ENCODE measurements around the gene KRTAP10-1. TPM values are rescaled to one million over a fixed set of nuclear protein-coding genes. Genes with fewer than 3 reads are reported as not detected.

KRTAP10-1 gene
- total RNA-seq, 2 experiments from 2014 or later: not detected

DNA sequence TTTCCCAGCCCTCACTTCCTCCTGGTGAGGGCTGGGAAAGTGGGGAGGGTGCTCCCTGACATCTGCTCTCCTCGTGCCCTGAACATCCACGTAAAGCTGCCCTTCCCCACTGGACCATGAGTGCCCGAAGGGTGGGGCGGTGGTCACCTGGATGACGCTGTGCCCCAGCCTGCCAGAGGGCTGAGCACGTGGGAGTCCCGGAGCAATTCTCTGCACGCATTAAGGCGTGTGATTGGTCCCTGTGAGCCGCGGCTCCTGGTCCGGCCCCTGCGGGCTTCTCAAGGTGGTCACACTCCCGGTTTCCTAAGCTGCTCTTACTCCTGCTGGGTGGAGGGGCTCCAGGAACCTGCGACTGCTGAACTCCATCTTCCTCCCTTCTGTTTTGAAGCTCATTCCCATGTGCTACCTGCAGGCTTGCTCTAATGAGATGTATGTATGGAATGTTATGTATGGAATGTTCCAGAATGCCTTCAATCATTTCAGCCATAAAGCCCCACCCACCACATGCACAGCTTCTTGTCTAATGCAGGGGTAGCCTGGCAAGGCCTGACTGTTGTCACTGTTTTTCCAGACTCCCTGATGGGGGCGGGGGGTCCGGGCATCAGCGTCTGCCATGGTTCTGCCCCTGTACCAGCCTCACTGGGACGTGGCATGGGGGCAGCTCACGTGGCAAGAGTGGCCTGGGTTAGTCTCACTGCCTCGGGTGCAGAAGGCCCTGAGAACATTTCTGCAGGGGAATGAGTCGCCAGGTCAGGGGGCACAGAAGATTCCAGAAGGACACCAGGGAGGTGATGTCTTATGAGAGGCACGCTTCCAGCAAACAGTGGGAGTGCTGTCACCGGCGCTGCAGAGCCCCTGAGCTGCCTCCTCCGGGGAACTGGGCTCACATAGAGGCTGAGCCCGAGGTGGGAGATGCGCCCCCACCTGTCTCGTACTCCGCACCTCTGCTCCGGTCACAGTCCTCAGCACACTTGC, 19.4 kb downstream of the KRTAP10-1 start:
- Mint-ChIP-seq H3K36me3 (no peaks in the 10 kb centered on the region), H3K27ac (no peak overlapping the region), H3K9me3 (no peaks in the 10 kb centered on the region), H3K4me1 (no peaks in the 10 kb centered on the region), H3K4me3 (no peak overlapping the region), H3K27me3 (no peaks in the 10 kb centered on the region)
- no peak for DNase-seq

DNA sequence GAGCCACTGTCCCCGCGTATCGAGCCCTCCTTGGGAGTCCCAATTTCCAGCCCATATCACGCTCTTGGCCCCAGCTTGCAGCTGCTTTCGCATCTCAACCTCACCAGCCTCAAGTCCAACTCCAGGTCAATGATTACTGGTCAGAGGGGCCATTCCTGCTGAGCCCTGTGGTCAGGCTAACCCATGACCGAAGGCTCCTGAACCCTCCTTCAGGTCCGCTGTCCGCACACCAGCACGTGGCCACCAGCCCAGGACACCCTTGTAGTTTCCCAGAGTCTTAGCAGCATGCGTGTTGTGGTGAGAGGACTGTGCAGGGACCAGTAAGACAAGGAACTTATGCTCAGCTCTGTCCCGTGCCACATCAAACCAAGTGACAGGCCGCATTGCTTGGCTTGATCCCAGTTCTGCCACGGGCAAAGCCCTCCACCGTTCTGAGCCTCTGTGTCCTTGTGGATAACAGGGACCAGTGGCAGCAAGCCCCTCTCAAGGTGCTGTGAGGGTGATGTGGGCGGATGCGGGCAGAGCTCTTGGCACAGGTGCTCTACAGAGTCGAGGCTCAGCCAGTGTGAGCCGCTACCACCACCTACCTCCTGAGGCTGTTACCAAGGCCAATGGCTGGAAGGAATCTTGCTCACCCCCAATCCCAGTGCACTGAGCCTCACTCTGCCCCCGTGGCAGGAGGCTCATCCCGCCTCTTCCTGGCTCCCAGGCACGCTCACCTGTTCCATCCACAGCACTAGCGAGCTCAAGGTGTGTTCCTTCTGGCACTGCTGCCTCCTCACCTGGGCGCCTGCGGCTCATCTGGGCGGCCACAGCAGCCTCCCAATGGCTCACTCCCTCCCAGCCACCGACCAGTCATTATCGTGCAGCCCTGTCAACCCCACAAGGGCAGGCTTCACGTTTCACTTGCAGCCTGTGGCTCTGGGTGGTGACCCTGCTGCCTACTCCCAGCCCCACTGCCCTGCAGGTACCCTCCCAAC, 20.4 kb downstream of the KRTAP10-1 start:
- Mint-ChIP-seq H3K36me3 (no peaks in the 10 kb centered on the region), H3K4me3 (no peak overlapping the region), H3K27ac (no peak overlapping the region), H3K4me1 (no peaks in the 10 kb centered on the region), H3K9me3 (no peaks in the 10 kb centered on the region), H3K27me3 (no peaks in the 10 kb centered on the region)
- no peak for DNase-seq

DNA sequence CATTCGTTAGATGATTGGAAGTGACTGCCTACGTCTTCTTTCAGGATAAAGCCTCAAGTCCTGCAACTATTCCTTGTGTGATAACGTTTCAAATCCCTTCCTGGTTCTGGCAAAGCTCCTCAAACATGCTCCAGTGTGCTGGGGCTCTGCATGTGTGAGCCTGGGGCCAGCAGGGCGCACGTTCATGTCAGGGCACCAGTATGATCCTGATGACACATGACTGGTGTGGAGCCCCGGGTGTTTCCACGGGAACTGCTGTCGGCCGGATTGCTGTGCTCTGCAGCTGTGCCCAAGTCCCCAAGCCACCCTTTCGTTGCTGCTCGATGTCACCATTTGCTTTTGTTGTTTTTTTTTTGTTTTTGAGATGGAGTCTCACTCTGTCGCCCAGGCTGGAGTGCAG, 21.3 kb downstream of the KRTAP10-1 start:
- Mint-ChIP-seq H3K9me3 (no peaks in the 10 kb centered on the region), H3K27me3 (no peaks in the 10 kb centered on the region), H3K27ac (no peak overlapping the region), H3K36me3 (no peaks in the 10 kb centered on the region), H3K4me1 (no peaks in the 10 kb centered on the region), H3K4me3 (no peak overlapping the region)
- no peak for DNase-seq

DNA sequence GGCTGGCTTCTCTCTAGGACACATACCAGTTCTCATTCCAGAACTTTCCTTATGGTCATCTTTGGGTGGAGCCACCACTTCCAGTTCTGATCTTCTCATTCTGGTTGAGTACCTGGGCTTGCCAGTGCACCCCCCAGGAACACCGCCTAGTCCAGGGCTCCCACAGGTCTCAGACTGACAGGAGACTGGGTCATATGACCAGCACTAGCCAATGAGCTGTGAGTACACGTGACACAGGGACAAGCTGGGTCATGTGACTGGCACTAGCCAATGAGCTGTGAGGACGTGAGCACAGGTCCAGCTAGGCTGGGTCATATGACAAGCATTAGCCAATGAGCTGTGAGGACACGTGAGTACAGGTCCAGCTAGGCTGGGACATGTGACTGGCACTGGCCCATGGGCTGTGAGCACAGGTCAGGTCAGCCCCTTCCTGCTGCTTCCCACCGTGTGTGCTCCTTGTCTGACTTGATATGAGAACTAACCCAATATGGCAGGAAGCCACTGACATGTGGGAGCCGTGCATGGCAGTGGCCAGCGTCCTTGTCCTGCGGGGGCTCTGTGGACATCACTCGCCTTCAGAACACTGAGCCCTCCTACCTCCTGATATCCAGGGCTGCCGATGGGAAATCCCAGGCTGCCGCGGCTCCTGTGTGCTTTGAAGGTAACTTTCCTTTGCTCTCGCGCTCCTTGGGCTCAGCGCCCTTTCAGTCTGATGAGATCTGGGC, 22.7 kb downstream of the KRTAP10-1 start:
- no peak overlapping the region for H3K4me3 Mint-ChIP-seq
- H3K27me3 Mint-ChIP-seq: no peaks in the 10 kb centered on the region
- DNase-seq: peak; percentile 33
- no peak overlapping the region for H3K27ac Mint-ChIP-seq
- no peaks in the 10 kb centered on the region for H3K9me3 Mint-ChIP-seq
- no peaks in the 10 kb centered on the region for H3K4me1 Mint-ChIP-seq
- H3K36me3 Mint-ChIP-seq: no peaks in the 10 kb centered on the region

DNA sequence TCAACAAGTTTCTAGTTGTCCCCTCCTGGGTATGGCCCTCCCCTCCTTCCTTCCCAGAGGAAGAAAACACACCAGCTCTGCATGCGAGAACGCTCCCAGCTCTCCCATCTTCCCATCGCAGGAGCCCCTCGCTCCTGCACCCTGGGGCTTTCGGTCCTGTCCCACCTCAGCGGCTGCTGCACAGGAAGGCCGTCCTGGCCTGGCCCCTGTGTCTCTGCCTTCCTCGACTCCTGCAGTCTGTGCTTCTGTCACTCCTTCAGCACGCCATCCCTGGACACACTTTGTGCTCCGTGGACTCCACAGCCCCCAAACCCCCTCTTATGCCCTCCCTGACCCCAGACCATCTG, 23.2 kb downstream of the KRTAP10-1 start:
- Mint-ChIP-seq H3K27ac (no peak overlapping the region), H3K4me1 (no peaks in the 10 kb centered on the region)

DNA sequence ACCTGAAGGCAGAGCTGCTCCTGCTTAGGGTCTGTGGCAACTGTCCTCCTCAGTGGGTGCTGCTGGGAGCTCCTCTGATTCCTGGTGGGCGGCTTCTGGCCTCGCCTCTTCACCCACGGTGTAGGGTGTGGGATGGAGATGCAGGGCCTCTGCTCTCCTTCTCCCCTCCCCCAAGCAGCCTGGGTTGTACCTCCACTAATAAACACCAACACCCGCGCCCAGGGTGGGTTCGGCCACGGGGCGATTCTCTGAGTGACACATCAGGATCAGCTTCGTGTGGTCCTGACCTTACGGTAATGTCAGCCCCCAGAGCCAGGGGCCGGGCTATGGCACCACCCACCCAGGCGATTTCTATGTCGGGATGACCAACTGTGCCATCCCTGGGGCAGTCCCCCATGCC, 23.7 kb downstream of the KRTAP10-1 start:
- Mint-ChIP-seq H3K4me3 (no peak overlapping the region), H3K36me3 (no peaks in the 10 kb centered on the region)
- DNase-seq: no peak

More for the DNA sequence above, 23.2 kb downstream of the KRTAP10-1 start:
- DNase-seq: no peak
- H3K27me3 Mint-ChIP-seq: no peaks in the 10 kb centered on the region
- no peaks in the 10 kb centered on the region for H3K36me3 Mint-ChIP-seq
- no peak overlapping the region for H3K4me3 Mint-ChIP-seq
- H3K9me3 Mint-ChIP-seq: no peaks in the 10 kb centered on the region

DNA sequence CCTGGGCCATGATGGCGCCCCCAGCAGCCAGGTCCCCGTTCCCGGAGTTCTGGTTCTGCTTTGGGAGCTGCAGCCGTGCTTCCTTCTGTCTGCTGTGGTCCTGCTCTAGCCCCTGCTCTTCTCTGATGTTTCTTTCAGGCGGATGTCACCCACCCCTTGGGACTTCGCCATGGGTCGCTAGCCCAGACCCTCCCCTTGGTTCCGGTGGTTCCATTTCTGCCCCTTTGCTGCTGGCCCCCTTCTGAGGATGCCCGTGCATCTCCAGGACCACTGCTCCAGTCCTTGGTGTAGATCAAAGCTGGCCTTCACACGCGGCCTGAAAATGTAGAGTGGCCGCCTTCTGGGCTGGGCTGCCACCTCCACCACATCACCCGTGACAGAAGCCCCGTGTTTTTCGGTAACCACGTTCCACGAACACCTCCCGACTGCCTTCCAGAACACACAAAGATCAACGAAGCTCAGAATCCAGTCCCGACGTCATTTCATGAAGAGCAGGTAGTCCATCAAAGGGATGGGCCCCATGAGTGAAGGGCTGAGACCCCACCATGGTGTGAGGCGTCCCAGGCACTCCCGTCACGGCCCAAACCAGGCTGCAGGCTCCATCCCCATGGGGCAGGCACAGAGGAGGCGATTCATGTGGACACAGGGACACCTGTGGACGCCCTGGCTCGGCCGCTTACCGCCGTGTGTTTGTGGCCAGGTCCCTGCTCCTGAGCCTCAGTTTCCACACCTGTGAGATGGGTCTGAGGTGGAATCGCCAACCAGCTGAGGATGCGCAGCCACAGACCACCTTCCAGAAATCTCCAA, 24.4 kb downstream of the KRTAP10-1 start:
- Mint-ChIP-seq H3K4me1 (no peaks in the 10 kb centered on the region), H3K36me3 (no peaks in the 10 kb centered on the region), H3K9me3 (no peaks in the 10 kb centered on the region), H3K27me3 (no peaks in the 10 kb centered on the region), H3K27ac (no peak overlapping the region), H3K4me3 (no peak overlapping the region)
- no peak for DNase-seq

More for the DNA sequence above, 23.7 kb downstream of the KRTAP10-1 start:
- no peaks in the 10 kb centered on the region for H3K4me1 Mint-ChIP-seq
- H3K27me3 Mint-ChIP-seq: no peaks in the 10 kb centered on the region
- H3K27ac Mint-ChIP-seq: no peak overlapping the region
- no peaks in the 10 kb centered on the region for H3K9me3 Mint-ChIP-seq

DNA sequence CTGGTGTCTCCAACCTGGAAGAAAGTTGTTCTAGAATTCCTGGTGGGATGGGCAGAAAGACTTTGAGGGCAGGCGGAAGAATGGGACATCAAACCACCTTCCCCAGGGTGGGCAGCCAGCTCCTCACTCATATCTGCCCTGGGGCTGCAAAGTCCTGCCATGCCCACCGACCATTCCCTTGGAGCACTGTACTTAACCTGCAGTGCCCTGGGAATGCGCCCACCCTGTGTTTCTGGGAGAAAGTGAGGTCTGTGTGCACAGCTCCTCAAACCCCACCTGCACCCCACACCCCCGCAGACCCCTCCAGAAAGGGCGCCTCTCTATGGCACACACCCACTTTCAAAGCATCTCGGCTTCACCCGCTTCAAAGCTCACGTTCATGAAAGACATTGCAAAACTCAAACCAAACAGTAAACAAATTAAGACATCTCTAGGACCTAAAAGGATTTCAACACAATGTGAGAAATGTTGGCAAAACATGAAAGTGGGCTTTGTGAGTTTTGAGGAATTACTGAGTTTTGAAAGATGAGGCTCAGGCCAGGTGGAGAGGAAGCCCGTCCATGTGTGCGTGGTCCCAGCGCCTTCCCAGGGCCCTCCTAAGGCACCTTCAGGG, 25.1 kb downstream of the KRTAP10-1 start:
- no peaks in the 10 kb centered on the region for H3K9me3 Mint-ChIP-seq
- no peaks in the 10 kb centered on the region for H3K4me1 Mint-ChIP-seq
- no peak overlapping the region for H3K27ac Mint-ChIP-seq
- H3K27me3 Mint-ChIP-seq: no peaks in the 10 kb centered on the region
- DNase-seq: no peak
- no peaks in the 10 kb centered on the region for H3K36me3 Mint-ChIP-seq
- H3K4me3 Mint-ChIP-seq: no peak overlapping the region

DNA sequence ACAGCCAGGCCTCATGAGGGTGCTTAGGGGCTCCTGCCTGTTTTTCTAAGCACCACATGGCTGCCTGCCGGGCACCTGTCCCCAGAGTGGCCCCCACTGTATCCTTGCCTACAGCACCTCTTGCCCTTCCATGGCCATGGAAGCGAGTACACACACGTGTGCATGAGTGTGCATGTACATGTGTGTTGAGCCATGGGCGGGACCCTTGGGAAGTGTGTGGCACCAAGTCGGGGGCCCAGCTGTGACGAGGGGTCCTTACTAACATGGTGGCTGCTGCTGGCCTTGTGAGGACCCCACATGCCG, 25.8 kb downstream of the KRTAP10-1 start:
- Mint-ChIP-seq H3K4me1 (no peaks in the 10 kb centered on the region), H3K9me3 (no peaks in the 10 kb centered on the region), H3K27me3 (no peaks in the 10 kb centered on the region), H3K36me3 (no peaks in the 10 kb centered on the region), H3K4me3 (no peak overlapping the region), H3K27ac (no peak overlapping the region)
- no peak for DNase-seq

DNA sequence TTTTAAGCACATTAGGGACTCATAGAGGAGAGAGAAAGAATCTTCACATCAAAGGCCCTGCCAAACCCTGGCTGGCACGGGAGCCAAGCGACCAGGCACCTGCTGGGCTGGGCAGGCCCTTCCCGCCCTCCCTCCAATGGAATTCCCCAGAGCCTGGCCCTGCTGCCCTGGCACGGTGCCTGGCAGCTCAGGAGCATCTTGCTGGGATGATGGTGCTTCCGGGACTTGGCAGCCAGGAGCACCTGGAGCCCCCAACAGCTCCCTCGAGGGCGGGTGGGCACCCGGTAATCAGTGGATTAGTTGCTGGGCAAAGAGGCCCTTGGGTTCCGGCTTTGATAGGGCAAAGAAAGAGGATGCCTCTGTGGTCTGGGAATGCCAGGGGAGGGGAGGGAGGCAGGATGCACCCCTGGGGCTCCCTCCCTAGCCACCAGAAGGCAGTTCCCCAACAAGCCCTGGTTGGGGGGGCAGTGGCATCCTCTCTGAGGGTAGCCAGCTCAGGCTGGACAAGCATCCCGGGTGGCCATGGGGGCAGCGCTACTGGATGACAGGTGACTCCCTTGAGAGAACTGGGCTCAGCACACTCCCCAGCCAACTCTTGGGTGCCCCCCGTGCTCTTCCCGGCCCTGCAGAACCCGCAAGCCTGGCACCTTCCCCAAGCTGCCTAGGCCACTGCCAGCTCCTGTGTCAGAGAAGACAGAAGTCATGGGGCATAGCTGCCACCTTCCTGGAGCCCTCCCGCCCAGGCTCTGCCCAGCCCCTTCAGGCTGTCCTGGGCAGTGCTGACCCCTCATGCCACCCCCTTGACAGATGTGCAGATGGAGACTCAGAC, 26.4 kb downstream of the KRTAP10-1 start:
- Mint-ChIP-seq H3K4me1 (no peaks in the 10 kb centered on the region), H3K9me3 (no peaks in the 10 kb centered on the region), H3K27me3 (no peaks in the 10 kb centered on the region), H3K27ac (no peak overlapping the region), H3K36me3 (no peaks in the 10 kb centered on the region), H3K4me3 (no peak overlapping the region)
- DNase-seq: no peak

DNA sequence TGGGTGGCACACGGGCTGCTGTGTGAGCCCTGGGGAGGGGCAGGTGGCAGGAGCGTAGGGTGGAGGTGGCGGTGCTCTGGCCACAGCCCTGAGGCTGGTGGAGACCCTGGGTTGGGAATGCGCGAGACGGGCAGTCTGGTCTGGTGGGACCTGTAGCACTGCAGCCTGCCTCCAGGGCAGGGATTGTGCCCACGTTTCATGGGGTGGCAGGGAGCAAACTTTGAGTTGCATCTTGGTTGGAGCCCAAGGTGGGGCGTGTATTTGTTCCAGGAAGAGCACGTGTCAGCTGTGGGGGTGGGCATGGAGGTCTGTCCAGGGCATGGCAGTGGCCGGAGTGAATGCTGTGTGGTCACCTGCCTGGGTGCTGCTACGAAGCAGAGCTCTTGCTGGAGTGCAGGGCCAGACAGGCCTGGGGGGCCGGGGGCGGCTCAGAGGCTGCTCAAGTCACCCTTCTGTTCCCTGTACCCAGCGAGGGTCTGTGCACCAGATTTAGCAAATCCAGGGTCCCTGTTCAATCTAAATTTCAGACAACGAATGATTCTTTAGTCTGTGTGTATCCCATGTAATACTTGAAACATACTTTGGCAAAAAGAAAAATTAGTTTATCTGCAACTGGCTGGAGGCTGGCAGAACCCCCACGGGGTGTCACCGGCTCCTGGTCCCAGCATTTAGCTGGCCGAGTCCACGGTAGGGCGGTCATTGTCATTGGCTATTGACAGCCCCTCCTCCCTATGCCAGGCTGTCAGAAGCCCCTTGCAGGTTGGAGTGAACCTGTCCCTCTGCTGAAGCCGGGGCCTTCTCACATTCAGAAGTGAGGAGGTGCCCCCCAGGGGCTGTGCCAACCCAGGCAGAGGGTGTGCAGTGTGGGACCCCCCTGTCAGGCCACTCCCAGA, 27.3 kb downstream of the KRTAP10-1 start:
- Mint-ChIP-seq H3K4me3 (no peak overlapping the region), H3K36me3 (no peaks in the 10 kb centered on the region), H3K4me1 (no peaks in the 10 kb centered on the region), H3K9me3 (no peaks in the 10 kb centered on the region), H3K27me3 (no peaks in the 10 kb centered on the region), H3K27ac (no peak overlapping the region)
- DNase-seq: no peak

DNA sequence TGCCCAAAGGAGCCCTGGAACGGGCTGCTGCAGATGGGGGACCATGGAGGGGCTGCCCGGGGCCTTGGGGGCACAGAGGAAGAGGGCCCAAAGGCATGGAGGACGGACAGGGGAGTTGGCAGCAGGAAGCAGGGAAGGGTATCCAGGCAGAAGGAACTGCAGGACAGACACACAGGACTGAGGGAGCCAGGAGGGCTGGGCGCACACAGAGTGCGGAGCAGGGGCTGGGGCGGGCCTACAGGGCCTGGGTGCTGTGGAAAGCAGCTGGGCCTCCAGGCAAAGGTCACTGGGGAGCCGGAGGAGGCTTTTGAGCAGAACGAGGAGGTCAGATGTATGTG, 28.1 kb downstream of the KRTAP10-1 start:
- no peak for DNase-seq
- H3K4me3 Mint-ChIP-seq: no peak overlapping the region
- H3K4me1 Mint-ChIP-seq: no peaks in the 10 kb centered on the region
- no peaks in the 10 kb centered on the region for H3K9me3 Mint-ChIP-seq
- H3K36me3 Mint-ChIP-seq: no peaks in the 10 kb centered on the region
- H3K27ac Mint-ChIP-seq: no peak overlapping the region
- H3K27me3 Mint-ChIP-seq: no peaks in the 10 kb centered on the region

Measured in activated naive CD8-positive, alpha-beta T cell treated with anti-CD3 and anti-CD28 coated beads for 36 hours (primary cell).